Activated naive CD4-positive, alpha-beta T cell treated with Interleukin-2 at 50 U/mL for 16 hours (primary cell): ENCODE measurements around the gene IL18R1.

Source experiments
- DNase-seq: peaks from one replicate; pipeline ENCODE4 v3.0.0-alpha.2; 2020

IL18R1 gene

DNA sequence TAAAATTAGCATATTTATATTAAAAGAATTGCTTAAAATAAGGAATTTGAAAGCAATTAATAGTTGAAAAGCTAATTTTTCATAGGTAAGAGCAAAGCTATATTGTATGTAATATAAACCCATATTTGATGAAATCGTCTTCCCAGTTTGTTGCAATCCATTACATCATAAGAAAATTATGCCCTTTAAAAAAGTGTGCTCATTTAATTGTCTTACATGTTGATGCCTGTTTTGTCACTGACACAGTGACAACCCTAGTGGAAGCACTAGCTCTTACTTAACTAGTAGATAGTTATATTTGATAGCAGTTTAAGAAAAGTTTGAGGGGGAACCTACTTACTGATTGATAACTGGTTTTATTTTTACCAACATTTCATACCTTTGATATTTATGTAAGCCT lies 37.3 kb downstream of the IL18R1 start:
- DNase-seq: no peak

DNA sequence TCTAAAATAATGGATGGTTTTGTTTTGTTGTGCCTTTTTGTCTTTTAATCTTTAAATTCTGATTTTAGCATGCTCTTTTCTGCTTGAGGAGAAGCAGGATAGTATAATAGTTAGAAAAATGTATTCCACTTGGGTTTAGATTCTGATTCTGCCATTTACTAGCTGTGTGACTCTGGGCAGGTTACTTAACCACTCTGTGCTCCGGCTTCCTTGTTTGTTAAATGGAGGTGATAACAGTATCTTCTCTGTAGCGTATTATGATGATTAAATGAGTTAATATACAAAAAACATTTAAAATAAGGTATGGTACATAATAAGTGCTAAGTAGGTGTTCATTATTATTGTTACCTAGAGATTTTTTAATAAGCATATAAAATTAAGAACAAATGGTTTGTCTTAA lies 40.4 kb downstream of the IL18R1 start:
- DNase-seq: no peak

DNA sequence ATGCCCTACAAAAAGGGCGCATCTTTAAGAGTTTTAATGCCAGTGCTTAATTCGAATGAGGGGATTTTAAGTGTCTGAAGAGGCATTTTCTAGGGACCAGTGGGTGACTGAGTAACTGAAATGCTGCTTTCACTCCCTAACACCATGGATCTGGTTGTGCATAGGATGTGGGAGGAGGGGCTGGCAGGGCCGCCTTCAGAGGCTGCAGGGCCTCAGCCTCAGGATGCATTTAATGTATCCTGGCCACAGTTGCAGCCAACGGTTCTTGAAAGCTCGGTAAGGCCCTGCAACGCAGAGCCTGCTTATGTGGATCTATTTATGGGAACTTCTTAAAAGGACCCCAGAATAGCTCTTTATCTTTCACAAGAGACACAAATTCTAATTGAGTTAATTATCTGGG lies 41.6 kb downstream of the IL18R1 start:
- no peak for DNase-seq

DNA sequence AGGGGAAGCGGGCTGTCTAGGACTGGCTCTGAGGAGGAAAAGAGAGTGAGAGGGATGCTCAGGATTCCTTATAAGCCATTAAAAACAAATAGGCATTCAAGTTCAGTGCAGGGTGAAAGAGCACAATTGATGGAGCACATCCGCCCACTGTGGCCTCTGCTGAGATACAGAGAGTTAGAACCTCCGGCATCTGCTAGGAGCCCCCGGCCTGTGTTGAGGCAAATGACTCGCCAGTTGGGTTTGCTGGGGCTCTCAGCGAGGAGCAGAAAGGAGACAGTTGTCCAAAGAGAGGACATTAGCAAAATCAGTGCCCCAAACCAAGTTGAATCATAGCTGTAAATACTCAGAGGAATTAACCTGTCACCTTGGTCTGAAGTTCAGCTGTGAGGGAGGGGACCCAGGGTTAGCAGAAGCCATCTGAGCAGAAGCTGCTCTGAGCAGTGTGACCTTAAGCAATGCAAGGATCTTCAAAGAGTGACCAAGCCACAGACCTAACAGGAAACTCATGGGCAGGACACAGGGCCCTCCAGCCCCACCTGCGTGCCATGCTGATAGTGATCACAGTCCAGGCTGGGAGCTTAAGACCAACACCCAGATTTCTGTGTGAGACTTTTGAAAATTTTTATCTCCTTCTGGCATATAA lies 44.0 kb downstream of the IL18R1 start:
- DNase-seq: no peak

DNA sequence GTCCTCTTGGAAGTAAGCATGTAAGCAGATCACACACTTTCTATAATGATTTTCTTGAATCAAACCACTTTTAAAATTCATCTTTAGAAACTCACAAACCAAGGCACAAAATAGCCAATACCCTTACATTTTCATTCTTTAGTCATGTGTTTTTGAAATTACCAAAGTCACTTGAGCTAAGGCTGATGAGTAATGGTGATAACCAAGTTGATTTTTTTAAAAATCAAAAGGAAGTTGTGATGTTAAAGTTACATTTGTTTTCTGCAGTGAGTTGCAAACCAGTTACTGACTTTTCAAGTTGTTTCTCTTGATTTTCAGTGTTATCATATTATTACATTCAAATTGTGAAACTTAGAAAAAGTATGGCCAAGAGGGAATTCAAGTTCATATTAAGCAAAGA lies 45.9 kb downstream of the IL18R1 start:
- no peak for DNase-seq

DNA sequence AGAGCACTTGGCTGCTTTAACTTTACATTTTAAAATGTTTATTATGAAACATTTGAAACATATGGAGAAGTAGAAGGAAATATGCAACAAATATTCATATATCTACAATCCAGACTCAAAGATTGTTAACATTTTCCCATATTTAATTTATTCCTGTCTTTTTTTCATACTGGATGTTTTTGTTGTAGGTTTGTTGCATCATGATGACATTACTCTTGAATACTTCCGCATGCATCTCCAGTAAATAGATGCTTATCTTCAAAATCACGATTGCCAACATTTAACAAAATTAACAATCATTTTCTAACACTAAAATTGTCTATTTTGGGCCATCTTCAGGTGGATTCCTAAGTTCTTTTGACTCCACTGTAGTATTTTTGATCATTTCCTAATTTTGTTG lies 46.3 kb downstream of the IL18R1 start:
- DNase-seq: no peak

DNA sequence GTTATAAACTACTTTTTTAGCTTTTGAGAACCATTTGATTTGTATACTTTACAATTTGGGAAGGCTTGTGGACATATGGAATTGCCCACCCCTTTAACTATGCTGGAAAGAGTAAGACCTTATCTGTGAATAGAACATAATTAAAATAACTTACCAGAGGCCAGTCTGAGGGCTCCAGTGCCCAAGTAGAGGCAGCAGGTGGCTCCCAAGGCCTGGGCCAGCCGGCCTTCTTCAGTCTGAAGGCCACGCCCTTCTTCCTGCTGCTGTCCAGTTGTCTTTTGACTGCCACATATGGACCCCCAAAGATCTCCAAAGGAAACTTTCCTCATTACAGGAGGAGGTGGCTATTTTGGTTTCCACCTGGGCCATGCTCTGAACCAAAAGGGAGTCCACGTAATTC lies 55.4 kb downstream of the IL18R1 start:
- no peak for DNase-seq

DNA sequence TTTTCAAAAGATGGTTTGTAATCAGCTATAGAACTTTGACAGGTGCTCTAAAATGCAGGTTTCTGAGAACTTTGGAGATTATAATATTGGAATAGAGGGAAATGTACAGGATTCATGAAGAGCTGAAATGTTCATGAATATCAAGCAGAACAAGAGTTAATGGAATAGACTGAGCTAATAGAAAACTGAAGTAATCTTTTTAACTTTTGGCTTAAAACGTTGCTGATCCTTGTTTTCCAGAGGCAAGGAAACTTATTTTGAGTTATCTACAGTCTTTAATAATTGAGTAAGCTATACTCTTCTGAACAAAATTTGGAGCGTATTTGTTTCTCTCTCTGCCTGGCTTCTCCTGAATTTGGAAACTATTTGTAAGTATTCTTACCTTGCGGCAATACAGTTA lies 56.6 kb downstream of the IL18R1 start:
- DNase-seq: no peak

DNA sequence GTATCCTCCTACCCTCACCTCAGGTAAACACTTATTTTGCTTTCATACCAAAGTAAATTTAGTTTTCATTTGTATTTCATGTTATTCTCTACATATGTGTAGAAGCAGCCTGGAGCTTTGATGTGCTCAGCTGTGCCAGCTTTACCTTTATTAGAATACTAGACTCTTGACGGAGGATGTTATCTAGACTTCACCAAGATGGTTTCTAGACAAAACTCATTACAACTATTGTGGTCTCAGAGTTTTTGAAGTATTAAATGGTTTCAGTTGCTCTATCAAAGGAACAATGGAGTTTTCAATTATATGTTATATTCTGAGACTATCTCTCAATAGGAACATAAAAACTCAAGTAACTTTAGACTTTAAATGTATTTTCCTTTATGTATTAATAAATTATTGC lies 62.4 kb downstream of the IL18R1 start:
- no peak for DNase-seq

DNA sequence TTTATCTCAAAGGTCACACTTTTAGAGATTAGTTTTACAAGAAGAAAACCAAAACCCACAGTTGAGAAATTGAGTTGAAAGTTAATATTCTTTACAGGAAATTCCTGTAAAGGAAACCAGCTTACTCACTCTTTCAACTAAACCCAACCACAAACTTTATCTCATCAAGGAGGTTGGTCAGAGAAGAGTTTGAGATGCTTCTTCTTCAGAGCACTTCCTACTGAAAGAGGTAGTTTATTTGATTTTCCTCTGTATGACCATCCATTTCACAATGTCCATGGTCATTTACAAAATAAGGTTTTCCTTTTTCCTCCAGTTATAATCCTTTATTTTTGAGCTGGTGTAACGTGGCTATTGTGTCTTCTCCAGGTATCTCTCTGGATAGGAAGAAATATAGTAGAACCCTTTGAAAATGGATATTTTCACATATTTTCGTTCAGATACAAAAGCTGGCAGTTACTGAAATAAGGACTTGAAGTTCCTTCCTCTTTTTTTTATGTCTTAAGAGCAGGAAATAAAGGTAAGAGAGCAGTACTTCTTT lies 62.9 kb downstream of the IL18R1 start:
- DNase-seq: no peak

DNA sequence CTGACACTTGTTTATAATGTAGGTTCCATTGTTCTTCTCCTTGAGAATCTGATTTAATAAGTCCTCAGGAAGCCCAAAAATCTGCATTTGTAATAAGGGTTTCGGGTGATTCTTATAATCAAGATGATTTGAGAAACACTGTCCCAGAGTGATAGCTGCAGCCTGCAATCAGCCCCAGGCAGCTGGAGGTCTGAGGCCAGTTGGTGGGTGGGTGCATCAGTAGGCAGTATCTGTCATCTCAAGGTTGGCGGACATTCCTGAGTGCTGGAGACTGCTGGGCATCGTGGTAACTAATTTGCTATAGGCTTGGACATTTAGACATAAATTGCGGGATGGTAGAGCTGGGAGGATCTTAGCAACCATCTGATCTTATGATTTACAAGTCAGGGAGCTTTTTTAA lies 64.7 kb downstream of the IL18R1 start:
- no peak for DNase-seq

DNA sequence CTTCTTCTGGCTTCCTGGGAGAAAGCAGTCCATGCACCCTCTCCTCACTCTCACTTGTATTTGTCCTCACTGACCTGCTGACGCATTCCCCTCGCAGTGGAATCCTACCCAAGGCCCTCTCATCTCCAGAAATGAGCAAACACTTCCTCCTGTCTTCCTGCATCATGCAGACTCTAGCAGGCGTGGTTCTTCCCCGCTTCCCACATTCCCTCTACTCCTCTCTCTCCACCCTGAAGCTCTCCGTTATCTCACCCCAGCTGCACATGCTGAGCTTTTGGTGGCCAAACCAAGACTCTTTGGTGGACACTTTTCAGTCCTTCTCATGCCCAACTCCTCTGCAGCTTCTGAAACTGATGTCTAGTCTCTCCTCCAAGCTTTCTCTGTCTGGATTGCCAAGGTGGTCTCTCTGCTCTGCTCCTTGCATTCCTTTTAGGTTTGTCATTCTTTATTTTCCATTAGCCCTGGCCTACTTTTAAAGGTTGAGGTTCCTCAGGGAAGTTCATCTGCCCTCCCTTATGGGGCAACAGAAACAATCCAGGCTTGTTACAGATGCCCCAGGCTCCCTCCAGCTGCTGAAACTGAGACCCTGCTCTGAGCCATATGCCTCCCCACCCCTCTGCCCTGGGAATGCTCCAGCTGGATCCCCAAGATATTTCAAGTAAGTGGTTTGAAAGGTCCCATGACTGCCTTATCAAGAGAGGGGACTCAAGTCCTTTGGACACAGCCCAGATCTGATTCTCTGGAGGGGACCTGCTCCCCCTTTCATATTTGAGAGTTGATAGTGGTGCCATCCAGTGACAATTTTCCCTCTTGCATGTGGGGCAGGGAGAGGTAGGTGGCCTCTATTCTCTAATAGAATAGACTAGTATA lies 66.5 kb downstream of the IL18R1 start:
- DNase-seq: no peak

DNA sequence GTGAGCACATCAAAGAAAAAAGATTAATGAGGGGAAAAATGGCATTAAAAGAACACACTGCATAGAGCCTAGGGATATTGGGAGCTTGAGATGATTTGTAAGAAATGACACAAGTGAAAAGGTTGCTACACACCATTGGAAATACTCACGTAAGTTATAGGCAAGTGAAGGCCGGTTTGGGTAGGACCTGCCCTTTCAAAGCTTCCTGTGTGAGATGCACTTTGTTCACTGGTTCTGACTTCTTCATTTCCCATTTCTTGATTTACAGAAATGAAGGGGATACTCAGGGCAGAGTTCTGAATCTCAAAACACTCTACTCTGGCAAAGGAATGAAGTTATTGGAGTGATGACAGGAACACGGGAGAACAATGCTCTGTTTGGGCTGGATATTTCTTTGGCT lies 67.3 kb downstream of the IL18R1 start, which contains the start of gene IL18RAP:
Gene IL18RAP (plus strand): TSS at position 251 of the 400 bp plus-strand sequence. CDS start 118 bp downstream, at position 369.
- no peak for DNase-seq

DNA sequence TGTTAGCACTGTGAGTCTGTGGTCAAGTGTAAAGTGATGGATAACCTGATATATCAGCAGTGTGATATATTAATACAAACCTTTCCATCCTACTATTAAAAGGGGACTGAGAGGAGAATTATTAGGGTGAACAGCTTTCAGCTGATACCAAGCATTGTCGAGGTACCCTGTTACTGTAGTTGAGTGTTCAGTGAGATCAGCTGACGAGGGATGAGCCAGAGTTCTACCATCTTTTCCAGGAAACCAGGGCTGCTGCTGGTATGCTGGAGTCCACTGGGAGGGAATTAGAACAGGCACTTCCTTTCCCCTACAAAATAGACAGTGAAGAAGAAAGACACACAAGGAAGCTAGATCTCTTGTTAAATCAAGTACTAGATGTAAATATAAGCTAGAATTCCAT lies 67.8 kb downstream of the IL18R1 start:
- no peak for DNase-seq

DNA sequence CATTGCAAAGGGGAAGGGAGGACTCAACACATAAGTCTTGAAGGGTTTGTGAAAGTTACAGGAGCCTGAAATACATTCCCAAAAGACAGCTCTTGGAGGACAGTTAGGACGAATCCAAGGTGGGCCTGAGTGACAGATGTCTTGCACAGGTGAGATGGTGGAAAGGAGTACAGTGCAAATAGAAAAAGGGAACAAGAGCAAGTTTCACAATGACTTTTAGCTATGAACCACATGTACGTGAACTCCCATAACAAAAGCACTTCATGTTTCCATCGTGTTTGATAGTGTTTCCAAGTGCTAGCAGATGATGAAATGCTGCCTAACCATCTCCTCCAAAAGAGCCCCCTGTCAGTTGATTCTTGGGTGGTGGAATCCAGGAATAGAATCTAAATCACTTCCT lies 69.2 kb downstream of the IL18R1 start:
- DNase-seq: no peak

DNA sequence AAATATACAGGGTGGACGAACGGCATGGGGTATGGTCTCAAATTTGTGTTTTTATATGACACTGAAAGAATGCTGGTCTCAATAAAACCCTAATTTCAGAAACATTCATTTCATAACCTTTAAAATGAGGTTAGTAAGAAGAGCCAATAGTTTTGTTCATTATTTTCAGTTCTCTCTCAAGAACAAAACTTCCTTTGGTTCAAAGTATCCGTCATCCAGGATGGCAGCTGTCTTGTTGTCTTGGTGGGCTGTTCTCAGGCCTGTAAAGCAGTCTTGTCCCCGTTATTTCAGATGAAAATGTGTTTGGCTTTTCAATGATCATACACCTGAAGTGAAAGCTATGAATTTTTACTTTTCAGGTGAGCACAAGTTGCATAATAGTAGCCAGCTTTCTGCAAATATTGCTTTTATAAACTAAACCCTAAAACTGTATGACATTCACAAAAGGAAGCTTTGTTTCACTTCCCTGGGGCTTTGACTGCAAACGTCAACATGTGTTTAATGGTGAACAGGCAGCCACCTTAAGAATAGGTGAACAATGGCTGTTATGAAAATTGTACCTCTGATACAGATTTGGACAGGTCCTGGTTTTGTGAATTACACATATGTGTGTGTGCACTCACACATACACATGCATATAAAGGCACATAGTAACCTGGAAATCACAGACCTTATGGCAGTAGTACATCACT lies 70.0 kb downstream of the IL18R1 start:
- no peak for DNase-seq

DNA sequence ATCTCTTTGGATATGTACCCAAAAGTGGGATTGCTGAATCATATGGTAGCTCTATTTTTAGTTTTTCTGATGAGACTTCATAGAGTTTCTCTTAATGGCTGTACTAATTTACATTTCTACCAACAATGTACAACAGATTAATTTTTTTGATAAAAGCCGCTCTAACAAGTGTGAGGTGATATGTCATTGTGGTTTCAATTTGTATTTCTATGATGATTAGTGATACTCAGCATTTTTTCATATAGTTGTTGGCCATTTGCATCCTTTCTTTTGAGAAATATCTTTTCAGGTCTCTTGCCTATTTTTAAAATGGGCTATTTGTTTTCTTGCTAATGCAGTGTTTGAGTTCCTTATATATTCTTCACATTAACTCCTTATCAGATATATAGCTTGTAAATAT lies 71.7 kb downstream of the IL18R1 start:
- no peak for DNase-seq

DNA sequence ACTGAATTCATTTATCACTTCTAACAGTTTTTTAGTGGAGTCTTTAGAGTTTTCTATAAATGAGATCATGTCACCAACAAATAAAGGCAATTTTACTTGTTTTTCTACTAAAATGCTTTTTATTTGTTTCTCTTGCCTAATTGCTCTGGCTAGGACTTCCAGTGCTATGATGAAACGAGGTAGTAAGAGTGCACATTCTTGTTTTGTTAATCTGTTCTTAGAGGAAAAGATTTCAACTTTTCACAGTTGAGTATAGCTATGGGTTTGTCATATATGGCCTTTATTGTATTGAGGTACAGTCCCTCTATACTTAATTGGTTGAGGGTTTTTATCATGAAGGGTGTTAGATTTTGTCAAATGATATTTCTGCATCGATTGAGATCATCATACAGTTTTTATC lies 73.0 kb downstream of the IL18R1 start:
- DNase-seq: no peak

DNA sequence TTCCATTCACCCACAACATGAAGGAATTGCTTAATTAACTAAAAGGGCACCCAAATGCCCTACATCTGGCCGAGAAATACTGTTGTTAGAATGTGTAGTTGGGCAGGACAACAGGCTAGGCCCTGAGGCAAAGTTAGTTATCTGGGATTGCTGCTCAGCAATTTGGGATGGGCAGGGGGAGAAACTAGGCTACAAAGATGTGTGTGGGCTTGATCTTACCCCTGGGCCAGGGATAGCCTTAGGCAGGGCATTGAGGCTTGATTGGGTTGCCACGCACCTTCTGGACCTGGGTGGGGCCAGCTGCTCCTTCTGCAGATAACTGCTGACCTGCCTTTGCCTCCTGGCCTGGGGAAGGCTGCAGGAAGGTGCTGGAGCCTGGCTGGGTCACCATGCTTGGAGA lies 76.8 kb downstream of the IL18R1 start:
- DNase-seq: no peak

DNA sequence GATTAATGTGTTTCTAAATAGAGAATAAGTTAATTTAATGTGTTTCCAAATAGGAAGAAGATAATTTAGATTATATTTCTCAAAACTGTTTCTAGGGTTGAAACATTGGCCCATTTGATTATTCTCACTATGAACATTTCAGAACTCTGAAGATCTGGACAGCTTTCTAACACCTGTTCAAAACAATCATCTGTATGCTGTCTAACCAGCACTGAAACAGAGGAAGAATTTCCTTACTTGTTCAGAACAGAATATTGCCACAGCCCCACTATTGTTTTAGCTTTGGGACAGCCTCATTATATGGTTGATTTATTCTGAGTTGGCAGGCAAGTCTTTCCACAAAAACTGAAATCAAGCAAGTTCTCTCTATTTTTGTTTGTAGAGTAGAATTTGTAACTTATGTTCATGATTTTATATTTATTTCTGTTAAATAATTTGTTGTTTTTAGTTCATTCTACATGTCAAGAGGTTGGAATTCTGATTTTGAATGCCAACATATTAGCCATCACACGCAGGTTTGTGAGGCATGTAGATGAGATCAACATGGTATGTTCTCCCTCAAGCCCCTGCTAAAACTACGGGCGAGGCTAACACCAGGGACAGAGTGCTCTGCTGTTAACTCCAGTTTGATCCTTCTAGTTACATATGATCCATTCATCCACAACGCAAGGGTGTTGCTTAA lies 78.5 kb downstream of the IL18R1 start:
- DNase-seq: no peak

DNA sequence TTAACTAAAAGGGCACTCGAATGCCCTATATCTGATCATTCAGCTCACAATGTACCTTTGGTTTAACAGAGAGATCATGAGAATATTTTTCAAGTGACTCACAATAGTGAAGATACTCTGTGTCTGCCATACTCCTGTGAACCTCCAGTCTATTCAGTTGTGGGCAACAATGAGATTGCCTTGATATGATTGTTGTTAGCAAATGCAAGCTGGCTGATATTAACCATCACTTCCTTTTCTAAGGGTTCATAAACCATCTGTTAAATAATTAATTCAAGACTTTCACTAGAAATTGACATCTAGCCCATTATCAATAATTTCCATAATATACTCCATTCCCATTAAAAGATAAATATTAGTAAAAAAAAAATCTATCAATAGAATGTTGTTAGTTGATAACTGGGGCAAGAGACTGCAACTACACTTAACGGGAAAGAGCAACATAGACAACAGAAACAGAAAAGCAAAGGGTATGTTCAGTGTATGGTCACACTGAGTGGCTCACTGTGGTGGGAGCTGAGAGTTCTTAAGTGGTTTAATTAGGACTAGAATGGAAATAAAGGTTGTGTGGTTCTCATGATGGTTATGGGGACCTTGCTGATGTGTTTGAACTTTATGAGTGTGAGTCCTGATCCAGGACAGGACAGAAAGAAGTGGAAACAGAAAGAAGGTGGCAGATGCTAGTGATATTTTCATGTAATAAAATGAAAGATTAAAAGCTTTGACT lies 79.2 kb downstream of the IL18R1 start:
- DNase-seq: no peak

DNA sequence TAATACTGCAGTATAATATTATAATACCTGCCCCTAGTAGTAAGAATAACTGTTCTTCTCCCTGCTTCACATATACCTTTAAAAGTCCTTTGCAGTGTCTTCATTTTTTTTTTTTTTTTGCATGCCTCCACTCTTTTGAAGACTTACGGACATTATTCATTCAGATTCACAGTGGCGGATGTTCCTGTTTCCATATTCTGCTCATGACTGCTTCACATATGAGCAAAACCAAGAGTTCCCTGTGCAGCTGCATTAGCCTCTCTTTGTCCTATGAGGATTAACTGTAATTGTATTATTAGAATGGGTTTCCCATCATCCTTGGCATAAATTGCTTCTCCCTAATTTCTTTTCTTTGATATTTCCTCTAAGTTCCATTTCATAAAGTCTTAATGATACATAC lies 80.1 kb downstream of the IL18R1 start:
- no peak for DNase-seq
